NK-92 treated with Interleukin-12 subunit alpha and Interleukin-12 subunit beta, amount 100 ng/mL, for 24 hours (cell line): ENCODE measurements around the gene OLIG1.
A peak's percentile ranks its signal among the peaks of the same experiment; 100 is the strongest.

Source experiments
- DNase-seq: peaks from one replicate; lab custom pipeline; 2025; lab: John Stamatoyannopoulos, UW

OLIG1 gene

GRCh38 chr21:33031152-33031911 lies 38.6 kb upstream of the OLIG1 start:
- no peak for DNase-seq

DNA sequence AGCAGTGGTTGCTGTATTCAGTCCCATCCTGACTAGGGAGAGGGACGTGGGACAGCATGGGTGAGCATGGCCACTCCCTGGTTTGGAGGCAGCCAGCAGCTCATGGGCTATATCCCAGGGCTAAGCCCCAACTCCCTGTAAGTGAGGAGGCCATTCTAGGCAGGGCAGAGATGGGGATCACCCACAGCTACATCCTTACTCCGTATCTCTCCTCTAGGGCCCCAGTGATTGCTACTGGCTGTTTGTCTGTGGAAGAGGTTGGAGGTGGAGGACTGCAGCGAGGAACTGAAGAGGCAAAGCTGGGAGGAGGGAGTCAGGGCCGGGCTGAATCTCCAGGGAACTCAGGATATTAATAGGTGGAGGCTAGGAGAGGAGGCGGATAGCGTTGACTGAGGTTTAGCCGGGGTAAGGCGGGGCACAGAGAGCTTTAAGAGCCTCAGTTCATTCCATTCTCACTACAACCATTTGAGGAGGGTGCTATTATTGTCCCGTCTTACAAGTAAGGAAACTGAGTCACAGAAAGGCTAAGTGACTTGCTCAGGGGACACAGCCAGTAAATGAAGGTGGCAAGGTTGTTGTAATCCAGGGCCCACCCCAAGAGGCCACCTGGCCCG lies 37.4 kb upstream of the OLIG1 start:
- no peak for DNase-seq

GRCh38 chr21:33033094-33033951 lies 36.6 kb upstream of the OLIG1 start:
- DNase-seq: no peak

- DNase-seq: no peak
Observed at GRCh38 chr21:33033961-33034413, 36.0 kb upstream of the OLIG1 start.

DNA sequence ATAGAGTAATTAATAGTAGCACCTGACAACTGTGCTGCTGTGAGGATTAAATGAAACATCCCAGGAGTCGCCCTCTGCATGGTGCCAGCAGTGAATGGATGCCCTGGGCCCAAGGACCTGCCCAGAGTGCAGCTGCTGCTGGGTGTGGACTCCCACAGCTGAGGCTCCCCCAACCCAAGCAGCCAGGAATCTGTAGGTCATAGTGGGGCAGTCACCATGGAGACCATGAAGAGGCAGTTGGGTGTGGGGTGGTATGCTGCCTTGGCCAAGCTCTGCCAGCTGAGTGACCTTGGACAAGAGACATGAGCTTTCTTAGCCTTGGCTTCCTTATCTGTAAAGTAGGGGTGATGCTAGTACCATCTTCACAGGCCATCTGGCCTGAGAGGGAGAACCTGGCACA lies 34.8 kb upstream of the OLIG1 start:
- DNase-seq: no peak

DNA sequence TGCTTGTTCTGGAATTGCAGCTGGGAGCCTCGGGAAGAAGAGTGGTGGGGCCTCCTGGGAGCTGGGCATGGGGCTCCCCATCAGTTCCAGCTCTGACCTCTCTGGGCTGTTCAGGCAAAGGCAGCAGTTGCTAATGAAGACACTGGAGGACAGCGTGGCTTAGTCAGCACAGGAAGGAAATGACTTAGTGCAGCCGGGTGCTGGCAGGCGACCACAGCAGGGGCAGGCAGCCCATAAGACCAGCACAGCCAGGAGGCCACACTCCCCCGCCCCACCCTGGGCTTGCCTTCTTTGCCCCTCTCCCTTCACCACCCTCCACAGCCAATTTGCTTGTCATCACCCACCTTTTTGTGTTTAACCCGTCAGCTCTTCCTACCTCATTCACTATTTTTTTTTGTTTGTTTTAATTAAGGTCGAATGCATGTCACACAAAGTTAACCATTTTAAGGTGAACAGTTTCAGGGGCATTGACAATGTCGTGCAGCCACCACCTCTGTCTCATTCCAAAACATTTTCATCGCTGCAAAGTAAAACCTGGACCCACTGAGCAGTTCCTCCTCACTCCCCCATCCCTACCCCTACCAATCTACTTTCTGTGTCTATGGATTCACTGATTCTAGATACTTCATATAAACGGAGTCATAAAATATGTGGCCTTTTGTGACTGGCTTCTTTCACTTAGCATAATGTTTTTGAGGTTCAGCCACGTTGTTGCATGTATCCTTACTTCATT lies 33.3 kb upstream of the OLIG1 start:
- DNase-seq: peak; percentile 91

- DNase-seq: no peak
Observed at GRCh38 chr21:33037501-33037900, 32.4 kb upstream of the OLIG1 start.

DNA sequence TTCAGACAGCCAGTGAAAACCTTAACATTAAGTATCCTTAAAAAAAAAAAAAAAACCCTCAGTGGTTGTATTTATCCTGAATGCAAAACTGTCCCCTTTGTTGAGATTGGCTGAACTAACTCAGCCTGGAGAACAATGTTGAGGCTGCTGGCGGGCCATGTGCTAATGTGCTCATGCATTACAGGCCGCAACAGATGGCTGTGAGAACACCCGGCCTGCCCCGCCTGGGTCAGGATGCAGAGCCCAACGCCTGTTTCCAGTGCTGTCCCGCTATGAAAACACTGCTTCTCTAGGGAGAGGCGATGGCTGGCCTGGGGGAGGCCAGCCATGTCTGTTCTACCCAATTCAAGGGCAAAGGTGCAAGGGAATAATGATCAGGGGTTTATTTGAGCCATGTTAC lies 30.4 kb upstream of the OLIG1 start:
- DNase-seq: no peak

- DNase-seq: no peak
Observed at GRCh38 chr21:33040215-33040614, 29.7 kb upstream of the OLIG1 start.

GRCh38 chr21:33041981-33042380 lies 28.0 kb upstream of the OLIG1 start:
- DNase-seq: peak; percentile 26

DNA sequence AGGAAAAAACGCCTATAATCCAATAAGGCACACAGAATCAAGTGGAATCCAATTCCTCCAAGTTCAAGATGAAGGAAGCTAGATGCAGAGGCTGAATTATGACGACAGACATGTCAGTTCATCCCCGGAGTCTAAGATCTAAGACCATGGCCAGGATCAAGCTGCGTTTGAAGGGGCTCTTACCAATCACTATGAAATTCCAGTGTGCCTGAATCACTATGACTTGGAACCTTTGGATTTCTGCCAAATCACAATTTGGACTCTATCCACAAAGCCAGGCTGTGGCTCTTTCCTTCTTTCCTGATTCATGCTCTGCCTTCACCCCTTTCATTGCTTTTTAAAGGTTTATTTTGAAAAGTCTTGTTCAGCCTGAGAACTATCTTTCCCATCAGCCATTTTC lies 27.1 kb upstream of the OLIG1 start:
- no peak for DNase-seq

GRCh38 chr21:33046455-33046854 lies 23.5 kb upstream of the OLIG1 start:
- DNase-seq: no peak

DNA sequence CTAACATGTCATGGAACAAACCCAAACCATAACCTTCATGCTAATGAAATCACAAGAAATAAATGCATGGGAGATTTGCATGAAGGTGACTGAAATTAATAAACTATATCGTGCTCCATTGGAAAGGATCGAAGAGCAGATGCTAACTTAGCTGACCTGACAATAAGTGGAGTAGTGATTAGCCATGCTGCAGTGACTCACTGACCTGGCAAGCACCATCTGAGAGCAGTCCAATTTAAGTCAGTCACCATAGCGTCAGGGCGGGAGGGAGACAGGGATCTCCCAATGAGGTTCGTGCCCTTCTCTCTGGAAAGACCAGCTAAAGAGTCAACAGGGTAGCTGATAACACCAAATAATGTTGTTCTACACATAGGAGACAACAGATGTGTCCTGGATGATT lies 22.7 kb upstream of the OLIG1 start:
- no peak for DNase-seq

DNA sequence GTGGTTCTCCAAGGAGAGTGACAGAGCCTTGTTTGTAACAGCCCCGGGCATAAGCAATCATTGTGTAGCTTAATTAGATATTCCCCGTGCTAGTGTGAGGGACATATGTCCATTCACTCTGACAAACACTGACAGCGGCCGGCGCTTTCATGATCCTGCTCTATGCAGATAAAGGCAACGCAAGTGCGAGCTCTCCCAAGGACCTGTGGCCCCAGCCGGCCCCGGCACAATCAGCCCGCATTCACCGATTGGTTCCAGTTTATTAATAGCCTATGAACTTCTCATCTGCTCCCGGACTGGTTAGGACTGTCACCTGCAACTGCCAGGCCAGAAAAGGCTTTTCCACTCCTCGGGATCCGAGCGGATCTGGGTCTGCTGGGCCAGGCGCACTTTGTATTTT lies 18.0 kb upstream of the OLIG1 start:
- no peak for DNase-seq

- no peak for DNase-seq
Observed at GRCh38 chr21:33053951-33054350, 16.0 kb upstream of the OLIG1 start.

- DNase-seq: no peak
Observed at GRCh38 chr21:33055991-33056390, 13.9 kb upstream of the OLIG1 start.

DNA sequence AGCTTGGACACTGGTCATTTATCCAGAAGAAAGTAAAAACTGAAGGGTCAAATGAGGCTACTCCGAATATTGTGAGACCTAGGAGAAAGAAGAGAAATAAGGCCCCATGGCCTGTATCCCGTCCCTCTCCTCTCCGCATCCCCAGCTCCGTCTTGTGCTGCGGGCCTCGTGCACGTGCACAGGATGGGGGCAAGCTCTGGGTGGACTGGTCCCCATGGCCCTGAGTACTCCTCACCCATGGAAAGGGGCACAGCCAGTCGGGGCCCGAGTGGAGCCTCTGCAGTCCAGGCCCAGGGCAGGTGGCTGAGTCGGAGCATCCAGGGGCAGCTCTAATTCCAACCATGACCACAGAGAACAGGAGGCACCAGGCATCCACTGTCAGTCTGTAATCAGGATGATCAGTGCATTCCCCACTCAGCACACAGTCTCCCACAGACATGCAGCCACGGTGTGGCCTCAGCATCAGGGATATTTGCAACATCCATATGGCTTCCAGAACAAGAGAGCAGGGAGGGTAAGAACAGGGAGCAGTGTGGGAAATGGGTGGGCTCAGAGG lies 12.5 kb upstream of the OLIG1 start:
- DNase-seq: no peak

DNA sequence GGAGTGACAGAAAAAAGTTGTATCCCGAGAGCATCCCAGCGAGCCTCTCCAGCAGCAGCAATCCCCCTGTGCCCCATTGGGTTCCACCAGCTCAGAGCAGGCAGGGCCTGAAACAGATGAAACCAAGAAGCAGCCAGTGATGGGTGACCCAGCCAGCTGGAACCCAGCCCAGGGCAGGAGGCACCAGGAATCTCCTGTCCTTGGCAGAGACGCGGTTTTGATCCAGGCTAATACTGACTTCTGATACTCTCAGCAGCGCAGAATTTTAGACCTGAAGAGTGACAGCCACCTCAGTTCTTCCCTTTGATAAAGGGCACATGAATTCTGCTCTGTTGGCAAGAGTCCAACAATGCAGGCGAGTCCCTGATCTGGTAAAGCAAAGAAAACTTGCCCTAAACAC lies 11.4 kb upstream of the OLIG1 start:
- no peak for DNase-seq

- DNase-seq: no peak
Observed at GRCh38 chr21:33058957-33059356, 11.0 kb upstream of the OLIG1 start.

- peak; percentile 88 for DNase-seq
Observed at GRCh38 chr21:33059380-33059841, 10.5 kb upstream of the OLIG1 start.

- no peak for DNase-seq
Observed at GRCh38 chr21:33061233-33061632, 8.7 kb upstream of the OLIG1 start.
